Natural killer cell (primary cell): ENCODE measurements around the gene CSMD2. TPM values are rescaled to one million over a fixed set of nuclear protein-coding genes. Genes with fewer than 3 reads are reported as not detected.

Source experiments
- ATAC-seq, 3 donors: fragments of 150-1000 bp in 2 of 3; fragments of 200-7000 bp in 1 of 3; cut with Tn5 transposase; 1 replicate in 1 of 3; 2 replicates in 2 of 3; pipeline ENCODE4 v1.10.0; 2021; ENCODE audit warnings: mild to moderate bottlenecking in 2 of 3, moderate library complexity in 2 of 3
- DNase-seq, 2 donors: peaks; one replicate each; pipeline versions ENCODE4 v3.0.0 to v3.0.0-alpha.2; 2013 to 2021; ENCODE audit warnings: mixed read lengths in 1 of 2
- H3K27ac ChIP-seq: one replicate; pipeline ENCODE4 v1.5.1; 2013; ENCODE audit warnings: mild to moderate bottlenecking, low read length
- H3K27me3 ChIP-seq: one replicate; pipeline ENCODE4 v1.6.1; 2013; ENCODE audit warnings: low read length; ENCODE audit not compliant: control insufficient read depth, insufficient read depth
- H3K36me3 ChIP-seq: one replicate; pipeline ENCODE4 v1.6.1; 2013; ENCODE audit warnings: low read length; ENCODE audit not compliant: control insufficient read depth, insufficient read depth
- H3K4me1 ChIP-seq: one replicate; pipeline ENCODE4 v1.6.1; 2013; ENCODE audit warnings: low read length; ENCODE audit not compliant: control insufficient read depth, insufficient read depth
- H3K4me3 ChIP-seq: one replicate; pipeline ENCODE4 v1.5.1; 2013; ENCODE audit warnings: low read length
- H3K9me3 ChIP-seq: one replicate; pipeline ENCODE4 v1.6.1; 2013; ENCODE audit warnings: low read length; ENCODE audit not compliant: control insufficient read depth, insufficient read depth
- H3K27ac Mint-ChIP-seq, 2 donors: one replicate each; pipeline ENCODE4 v1.8.0; 2022; ENCODE audit warnings: mild to moderate bottlenecking in 2 of 2, mixed read lengths in 2 of 2, moderate library complexity in 1 of 2
- H3K27me3 Mint-ChIP-seq, 2 donors: one replicate each; pipeline ENCODE4 v1.8.0; 2022; ENCODE audit warnings: low read depth in 2 of 2, mixed read lengths in 2 of 2
- H3K36me3 Mint-ChIP-seq: one replicate; pipeline ENCODE4 v1.8.0; 2022; ENCODE audit warnings: mixed read lengths
- H3K4me1 Mint-ChIP-seq, 2 donors: one replicate each; pipeline ENCODE4 v1.8.0; 2022; ENCODE audit warnings: mixed read lengths in 2 of 2
- H3K4me3 Mint-ChIP-seq: one replicate; pipeline ENCODE4 v1.8.0; 2022; ENCODE audit warnings: mild to moderate bottlenecking, moderate library complexity, mixed read lengths
- H3K9me3 Mint-ChIP-seq, 2 donors: one replicate each; pipeline ENCODE4 v1.8.0; 2022; ENCODE audit warnings: mixed read lengths in 2 of 2
- WGBS: methylation state at CpG from one replicate; pipeline ENCODE4 v1.1.7; 2013; ENCODE audit warnings: missing lambda C conversion rate; ENCODE audit not compliant: insufficient coverage; 5-methylcytosine and 5-hydroxymethylcytosine counted together
- intact Hi-C: fragments of 100-400 bp; cut with micrococcal nuclease; formaldehyde crosslinking; loops from one replicate; pipeline ENCODE4 v1.14.2; 2022
- total RNA-seq, 4 donors: library from RNA; stranded (reverse); fragments of 120-200 nt in 1 of 4; gene quantifications; one replicate each; pipeline versions ENCODE4 v1.2.3 to v1.2.4, GENCODE V29; 2013 to 2022
- TF ChIP-seq, protein P1 (sequence below): fragments of 200-600 bp; IDR thresholded peaks from one replicate; pipeline ENCODE4 v1.8.0; 2022; ENCODE audit warnings: antibody characterized with exemption

CSMD2 gene
- total RNA-seq, 3 donors from 2014 or later (not counting 1 experiment from before 2014, with no cell fraction given), result not detected

DNA sequence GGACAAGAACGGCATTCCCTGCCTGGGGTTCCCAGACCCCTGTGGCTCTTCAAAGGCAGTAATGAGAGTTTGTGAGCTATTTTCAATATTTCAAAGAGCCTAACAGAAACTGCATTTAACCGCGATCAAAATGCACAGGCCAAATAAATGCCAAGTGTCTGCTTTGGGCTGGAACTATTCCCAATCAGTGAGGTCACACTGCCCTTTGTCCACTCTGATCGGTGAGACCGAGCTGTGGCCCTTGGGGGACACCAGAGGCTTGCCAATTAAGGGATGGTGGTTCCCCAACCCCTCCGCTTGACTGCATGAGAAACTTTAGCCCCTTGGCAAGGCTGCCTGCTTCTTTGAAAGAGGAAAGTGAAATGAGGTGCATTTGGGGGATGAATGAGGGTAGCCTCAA is 20.3 kb downstream of the CSMD2 start:
- H3K4me3 Mint-ChIP-seq, result no peak overlapping the region
- no peak for ATAC-seq

GRCh38 chr1:34143975-34144374 is 21.1 kb downstream of the CSMD2 start:
- DNase-seq, result no peak
- WGBS, result 88% methylated on average over 2 of the region's 2 CpGs
- no peak for ATAC-seq
- Mint-ChIP-seq H3K27ac (no peak overlapping the region), H3K4me3 (no peak overlapping the region), H3K27me3 (peaks cover 7 to 13% of the 10 kb centered on the region in 2 donors), H3K9me3 (no peaks in the 10 kb centered on the region), H3K4me1 (peaks cover 0 to 5% of the 10 kb centered on the region in 2 donors), H3K36me3 (no peaks in the 10 kb centered on the region)
- Histone ChIP-seq H3K27ac (no peak overlapping the region), H3K9me3 (no peaks in the 10 kb centered on the region), H3K27me3 (no peaks in the 10 kb centered on the region), H3K4me3 (no peak overlapping the region), H3K36me3 (no peaks in the 10 kb centered on the region), H3K4me1 (no peaks in the 10 kb centered on the region)
- intact Hi-C loops, result no loop called here
- TF ChIP-seq, protein P1, sequence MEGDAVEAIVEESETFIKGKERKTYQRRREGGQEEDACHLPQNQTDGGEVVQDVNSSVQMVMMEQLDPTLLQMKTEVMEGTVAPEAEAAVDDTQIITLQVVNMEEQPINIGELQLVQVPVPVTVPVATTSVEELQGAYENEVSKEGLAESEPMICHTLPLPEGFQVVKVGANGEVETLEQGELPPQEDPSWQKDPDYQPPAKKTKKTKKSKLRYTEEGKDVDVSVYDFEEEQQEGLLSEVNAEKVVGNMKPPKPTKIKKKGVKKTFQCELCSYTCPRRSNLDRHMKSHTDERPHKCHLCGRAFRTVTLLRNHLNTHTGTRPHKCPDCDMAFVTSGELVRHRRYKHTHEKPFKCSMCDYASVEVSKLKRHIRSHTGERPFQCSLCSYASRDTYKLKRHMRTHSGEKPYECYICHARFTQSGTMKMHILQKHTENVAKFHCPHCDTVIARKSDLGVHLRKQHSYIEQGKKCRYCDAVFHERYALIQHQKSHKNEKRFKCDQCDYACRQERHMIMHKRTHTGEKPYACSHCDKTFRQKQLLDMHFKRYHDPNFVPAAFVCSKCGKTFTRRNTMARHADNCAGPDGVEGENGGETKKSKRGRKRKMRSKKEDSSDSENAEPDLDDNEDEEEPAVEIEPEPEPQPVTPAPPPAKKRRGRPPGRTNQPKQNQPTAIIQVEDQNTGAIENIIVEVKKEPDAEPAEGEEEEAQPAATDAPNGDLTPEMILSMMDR, result no peak

More for the DNA sequence above, 20.3 kb downstream of the CSMD2 start:
- H3K4me1 Mint-ChIP-seq, result peaks cover 0 to 5% of the 10 kb centered on the region in 2 donors
- TF ChIP-seq, protein P1, result no peak
- no peaks in the 10 kb centered on the region for H3K9me3 Mint-ChIP-seq
- no peaks in the 10 kb centered on the region for H3K36me3 Mint-ChIP-seq
- 91% methylated on average over 6 of the region's 6 CpGs for WGBS
- no peak overlapping the region for H3K27ac ChIP-seq
- no peak for DNase-seq
- no peak overlapping the region for H3K4me3 ChIP-seq
- intact Hi-C loops, result no loop called here
- no peaks in the 10 kb centered on the region for H3K9me3 ChIP-seq
- no peak overlapping the region for H3K27ac Mint-ChIP-seq
- H3K27me3 ChIP-seq, result no peaks in the 10 kb centered on the region
- H3K36me3 ChIP-seq, result no peaks in the 10 kb centered on the region
- peaks cover 7 to 13% of the 10 kb centered on the region in 2 donors for H3K27me3 Mint-ChIP-seq
- H3K4me1 ChIP-seq, result no peaks in the 10 kb centered on the region

DNA sequence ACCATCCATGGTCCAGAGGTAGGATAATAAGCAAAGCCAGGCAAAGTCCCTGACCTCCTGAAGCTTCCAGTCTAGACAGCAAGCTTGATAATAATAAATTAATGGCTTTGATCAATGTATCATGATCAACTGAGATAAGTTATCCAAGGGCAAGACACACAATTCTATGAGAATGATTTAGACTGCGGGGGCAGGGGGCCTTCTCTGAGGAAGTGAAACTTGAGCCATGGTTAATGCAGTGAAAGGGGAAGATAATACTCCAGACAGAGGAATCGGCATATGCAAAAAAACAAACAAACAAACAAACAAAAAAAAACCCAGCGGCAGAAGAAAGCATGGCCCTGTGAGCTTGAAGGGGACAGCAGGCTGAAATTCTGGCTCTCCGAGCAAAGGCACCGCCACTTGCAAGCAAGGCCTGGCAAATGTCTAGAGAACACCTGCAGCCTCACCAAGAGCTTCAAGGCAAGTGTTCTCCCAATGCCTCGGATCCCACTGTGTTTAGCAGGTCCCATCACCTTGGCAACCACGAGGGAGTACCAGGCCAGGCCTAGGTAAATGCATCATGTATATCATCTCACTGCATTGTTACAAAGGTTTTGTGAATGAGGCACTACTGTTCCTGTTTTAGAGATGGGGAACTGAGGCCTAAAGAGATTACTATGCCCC is 24.9 kb downstream of the CSMD2 start:
- no peaks in the 10 kb centered on the region for H3K4me1 Mint-ChIP-seq
- 78% methylated on average over 5 of the region's 7 CpGs for WGBS
- H3K36me3 Mint-ChIP-seq, result no peaks in the 10 kb centered on the region
- intact Hi-C loops, result no loop called here
- TF ChIP-seq, protein P1, result no peak
- no peak for ATAC-seq
- no peaks in the 10 kb centered on the region for H3K9me3 ChIP-seq
- no peaks in the 10 kb centered on the region for H3K4me1 ChIP-seq
- no peak overlapping the region for H3K4me3 Mint-ChIP-seq
- no peak overlapping the region for H3K4me3 ChIP-seq
- no peaks in the 10 kb centered on the region for H3K27me3 ChIP-seq
- H3K9me3 Mint-ChIP-seq, result no peaks in the 10 kb centered on the region
- no peak for DNase-seq
- no peak overlapping the region for H3K27ac ChIP-seq
- no peaks in the 10 kb centered on the region for H3K36me3 ChIP-seq
- no peak overlapping the region for H3K27ac Mint-ChIP-seq
- peaks cover 6 to 9% of the 10 kb centered on the region in 2 donors for H3K27me3 Mint-ChIP-seq

DNA sequence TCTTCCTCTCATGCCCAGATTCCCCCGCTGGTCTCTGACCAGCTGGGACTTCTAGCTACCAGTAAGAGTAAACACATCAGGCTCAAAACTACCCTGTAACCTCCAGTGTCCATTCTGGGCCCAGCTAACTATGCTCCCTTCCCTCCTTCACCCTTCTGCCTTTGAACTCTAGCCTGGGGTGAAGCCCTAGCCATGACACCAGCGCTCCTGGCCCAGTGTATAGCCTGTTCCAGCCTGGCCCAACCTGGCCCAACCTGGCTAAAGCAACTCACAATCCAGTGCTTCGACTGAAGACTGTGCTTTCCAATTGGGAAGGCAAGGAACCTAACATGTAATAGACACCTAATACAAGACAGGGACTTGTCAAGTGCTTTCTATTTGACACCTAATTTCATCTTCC is 27.6 kb downstream of the CSMD2 start:
- peaks cover 7 to 9% of the 10 kb centered on the region in 2 donors for H3K27me3 Mint-ChIP-seq

More for the DNA sequence above, 27.6 kb downstream of the CSMD2 start:
- H3K4me3 ChIP-seq, result no peak overlapping the region
- DNase-seq (no peak), ATAC-seq (no peak)
- no peak overlapping the region for H3K27ac ChIP-seq
- TF ChIP-seq, protein P1, result no peak
- H3K27ac Mint-ChIP-seq, result no peak overlapping the region
- H3K4me1 ChIP-seq, result no peaks in the 10 kb centered on the region
- no peaks in the 10 kb centered on the region for H3K9me3 Mint-ChIP-seq
- no peaks in the 10 kb centered on the region for H3K4me1 Mint-ChIP-seq
- no peaks in the 10 kb centered on the region for H3K27me3 ChIP-seq
- intact Hi-C loops, result no loop called here
- H3K4me3 Mint-ChIP-seq, result no peak overlapping the region
- 84% methylated on average over 3 of the region's 3 CpGs for WGBS
- no peaks in the 10 kb centered on the region for H3K9me3 ChIP-seq
- no peaks in the 10 kb centered on the region for H3K36me3 Mint-ChIP-seq
- no peaks in the 10 kb centered on the region for H3K36me3 ChIP-seq
